Inflammatory macrophage treated with lipopolysaccharide for 4 hours (primary cell): ENCODE results near the gene CPS1.

Experiments
- DNase-seq: peaks from one replicate; pipeline ENCODE4 v3.0.0-alpha.2; 2020

CPS1 gene

GRCh38 chr2:210713122-210713521 lies 156.7 kb downstream of the CPS1 start:
- no peak for DNase-seq

- DNase-seq = no peak
Observed at GRCh38 chr2:210715560-210716082, 159.2 kb downstream of the CPS1 start.

GRCh38 chr2:210718503-210718902 lies 162.1 kb downstream of the CPS1 start:
- no peak for DNase-seq

GRCh38 chr2:210722092-210722491 lies 165.7 kb downstream of the CPS1 start:
- DNase-seq = no peak

GRCh38 chr2:210727549-210727948 lies 171.2 kb downstream of the CPS1 start:
- no peak for DNase-seq
